K562 (cell line): ENCODE data around the gene NUP62. TPM values are rescaled to one million over a fixed set of nuclear protein-coding genes. Genes with fewer than 3 reads are reported as not detected.

Source experiments
- ATF2 ChIP-seq: sonication (generic); formaldehyde crosslinking; IDR thresholded peaks from 2 replicates; pipeline ENCODE4 v1.8.1; 2022; ENCODE audit warnings: missing genetic modification reagents
- BRD9 ChIP-seq: fragments of 450-650 bp; IDR thresholded peaks from 2 replicates; pipeline ENCODE4 v1.6.1; 2018; ENCODE audit warnings: low read depth; ENCODE audit not compliant: partially characterized antibody
- DDX20 ChIP-seq: fragments of 450-650 bp; IDR thresholded peaks from 2 replicates; pipeline ENCODE4 v1.6.1; 2016; ENCODE audit warnings: missing genetic modification characterization, low read depth, mild to moderate bottlenecking, missing compliant biosample characterization, moderate library complexity
- ELK3 ChIP-seq: fragments of 450-650 bp; formaldehyde crosslinking; IDR thresholded peaks from 2 replicates; pipeline ENCODE4 v1.4.0; 2020; ENCODE audit warnings: mild to moderate bottlenecking
- HNRNPH1 ChIP-seq: fragments of 200-400 bp; formaldehyde crosslinking; optimal IDR thresholded peaks from 2 replicates; pipeline ENCODE3; 2017; ENCODE audit warnings: low read depth, mild to moderate bottlenecking, low read length, moderate library complexity
- HOXB6 ChIP-seq: fragments of 250-450 bp; sonication (Bioruptor Pico); IDR thresholded peaks from 2 replicates; pipeline ENCODE4 v1.5.1; 2022; ENCODE audit warnings: mild to moderate bottlenecking, borderline replicate concordance
- IRF9 ChIP-seq: fragments of 450-650 bp; IDR thresholded peaks from 2 replicates; pipeline ENCODE4 v1.6.1; 2016; ENCODE audit warnings: missing biosample characterization, missing genetic modification characterization
- KLF1 ChIP-seq: fragments of 450-650 bp; IDR thresholded peaks from 2 replicates; pipeline ENCODE4 v1.6.1; 2016; ENCODE audit warnings: missing genetic modification characterization, missing compliant biosample characterization
- MAFG ChIP-seq: fragments of 450-650 bp; conservative IDR thresholded peaks from 2 replicates; pipeline ENCODE4 v1.6.1; 2016; ENCODE audit warnings: missing genetic modification characterization, missing compliant biosample characterization
- MCM3 ChIP-seq: fragments of 450-650 bp; IDR thresholded peaks from 2 replicates; pipeline ENCODE4 v1.6.1; 2016
- MITF ChIP-seq: IDR thresholded peaks from 2 replicates; pipeline ENCODE4 v1.6.1; 2014; ENCODE audit warnings: antibody characterized with exemption
- NEUROD1 ChIP-seq: fragments of 150-350 bp; IDR thresholded peaks from 2 replicates; pipeline ENCODE4 v1.6.1; 2014; ENCODE audit warnings: borderline replicate concordance, low read length, low read depth; ENCODE audit not compliant: partially characterized antibody
- NFATC3 ChIP-seq: fragments of 450-650 bp; IDR thresholded peaks from 2 replicates; pipeline ENCODE4 v1.6.1; 2017; ENCODE audit warnings: mild to moderate bottlenecking
- PBX2 ChIP-seq, 2 experiments: IDR thresholded peaks in 1 of 2; conservative IDR thresholded peaks in 1 of 2; 2 replicates each; pipeline ENCODE4 v1.6.1; 2016; ENCODE audit warnings: low read depth in 2 of 2, mild to moderate bottlenecking in 1 of 2, missing compliant biosample characterization in 1 of 2, missing genetic modification characterization in 1 of 2, moderate library complexity in 1 of 2
- RBM22 ChIP-seq: fragments of 200-400 bp; formaldehyde crosslinking; IDR thresholded peaks from 2 replicates; pipeline ENCODE4 v1.6.1; 2018; ENCODE audit warnings: low read length, low read depth; ENCODE audit not compliant: poor library complexity, severe bottlenecking
- SMARCE1 ChIP-seq: fragments of 450-650 bp; IDR thresholded peaks from 2 replicates; pipeline ENCODE4 v1.7.1; 2016; ENCODE audit warnings: mild to moderate bottlenecking
- TAF15 ChIP-seq: fragments of 200-400 bp; formaldehyde crosslinking; IDR thresholded peaks from 2 replicates; pipeline ENCODE4 v1.6.1; 2017; ENCODE audit warnings: mild to moderate bottlenecking, low read depth, low read length, moderate library complexity
- TCF3 ChIP-seq: sonication (generic); formaldehyde crosslinking; IDR thresholded peaks from 2 replicates; pipeline ENCODE4 v1.4.0; 2020; ENCODE audit warnings: mild to moderate bottlenecking, missing genetic modification reagents
- TEAD1 ChIP-seq, 2 experiments: fragments of 450-650 bp in 1 of 2; sonication (generic) in 1 of 2; formaldehyde crosslinking; IDR thresholded peaks; 2 replicates each; pipeline versions ENCODE4 v1.4.0 to v1.8.0; 2020 to 2022; ENCODE audit warnings: mild to moderate bottlenecking in 2 of 2, missing genetic modification reagents in 1 of 2
- TGIF2 ChIP-seq: sonication (generic); formaldehyde crosslinking; IDR thresholded peaks from 2 replicates; pipeline ENCODE4 v1.8.1; 2022; ENCODE audit warnings: mild to moderate bottlenecking, missing genetic modification reagents, moderate library complexity
- ZFPM2 ChIP-seq: fragments of 250-450 bp; sonication (Bioruptor Pico); IDR thresholded peaks from 2 replicates; pipeline ENCODE4 v1.5.1; 2022; ENCODE audit warnings: mild to moderate bottlenecking
- ZNF354B ChIP-seq: fragments of 250-450 bp; sonication (Bioruptor Pico); IDR thresholded peaks from 2 replicates; pipeline ENCODE4 v1.4.0; 2020
- ZNF778 ChIP-seq: fragments of 450-650 bp; formaldehyde crosslinking; IDR thresholded peaks from 2 replicates; pipeline ENCODE4 v1.4.0; 2020; ENCODE audit warnings: mild to moderate bottlenecking, moderate library complexity
- polyA plus RNA-seq, 8 experiments: library from polyadenylated mRNA; depleted of rRNA in 4 of 8; stranded (reverse) in 5 of 8; unstranded in 3 of 8; fragments of >200 nt; fragmentation: Nextera tagmentation in 2 of 8; fragmentation: Illumina TruSeq in 1 of 8; extraction: Ambion mirVana in 2 of 8; extraction: Trizol in 1 of 8; gene quantifications; 2 replicates each; pipeline versions ENCODE4 v1.2.1 to v1.2.3, GENCODE V29; 2011 to 2014; ENCODE audit warnings: inconsistent platforms in 1 of 8, missing spikeins in 1 of 8
- total RNA-seq, 7 experiments: library from RNA; depleted of rRNA in 6 of 7; stranded (reverse); fragments of >200 nt in 6 of 7; fragmentation: Illumina TruSeq in 2 of 7; extraction: Trizol in 2 of 7; gene quantifications; 2 replicates each; pipeline versions ENCODE4 v1.2.1 to v1.2.3, GENCODE V29; 2011 to 2021; ENCODE audit warnings: low replicate concordance in 1 of 7

NUP62 gene
- total and polyA plus RNA-seq, 9 of the 15 experiments (the other 6 are each of a cell fraction or from before 2014, with no cell fraction given): 16.9 to 109 (median 66.0) TPM

- TF ChIP-seq TCF3 (no peak), IRF9 (tag) (peak; percentile 18; the same call in 1 of the 2 replicates), ZNF354B (CRISPR knock-in tag) (no peak), MITF (no peak), DDX20 (tag) (no peak), MAFG (no peak), ZNF778 (no peak), MCM3 (no peak), HOXB6 (CRISPR knock-in tag) (no peak), RBM22 (no peak), BRD9 (no peak), TAF15 (no peak), PBX2 (CRISPR knock-in tag; IDR thresholded peaks at IDR 0.05; ENCODE audit: low read depth) (no peak), PBX2 (tag; conservative IDR thresholded peaks at IDR 0.05; ENCODE audit: low read depth) (no peak), ZFPM2 (CRISPR knock-in tag) (no peak), SMARCE1 (no peak), ATF2 (CRISPR knock-in tag) (no peak), TEAD1 (CRISPR knock-in tag; IDR thresholded peaks at IDR 0.05) (no peak), NEUROD1 (no peak), KLF1 (no peak), HNRNPH1 (no peak), NFATC3 (0 out of 2 replicates have a peak, but pooled peaks have one; percentile 62), TGIF2 (CRISPR knock-in tag) (no peak), ELK3 (CRISPR knock-in tag) (no peak)
Observed at GRCh38 chr19:49932041-49932451, 2.7 kb upstream of the NUP62 start (continued).
